ENCODE results near the gene APOBEC3A.

The APOBEC3A gene

DNA sequence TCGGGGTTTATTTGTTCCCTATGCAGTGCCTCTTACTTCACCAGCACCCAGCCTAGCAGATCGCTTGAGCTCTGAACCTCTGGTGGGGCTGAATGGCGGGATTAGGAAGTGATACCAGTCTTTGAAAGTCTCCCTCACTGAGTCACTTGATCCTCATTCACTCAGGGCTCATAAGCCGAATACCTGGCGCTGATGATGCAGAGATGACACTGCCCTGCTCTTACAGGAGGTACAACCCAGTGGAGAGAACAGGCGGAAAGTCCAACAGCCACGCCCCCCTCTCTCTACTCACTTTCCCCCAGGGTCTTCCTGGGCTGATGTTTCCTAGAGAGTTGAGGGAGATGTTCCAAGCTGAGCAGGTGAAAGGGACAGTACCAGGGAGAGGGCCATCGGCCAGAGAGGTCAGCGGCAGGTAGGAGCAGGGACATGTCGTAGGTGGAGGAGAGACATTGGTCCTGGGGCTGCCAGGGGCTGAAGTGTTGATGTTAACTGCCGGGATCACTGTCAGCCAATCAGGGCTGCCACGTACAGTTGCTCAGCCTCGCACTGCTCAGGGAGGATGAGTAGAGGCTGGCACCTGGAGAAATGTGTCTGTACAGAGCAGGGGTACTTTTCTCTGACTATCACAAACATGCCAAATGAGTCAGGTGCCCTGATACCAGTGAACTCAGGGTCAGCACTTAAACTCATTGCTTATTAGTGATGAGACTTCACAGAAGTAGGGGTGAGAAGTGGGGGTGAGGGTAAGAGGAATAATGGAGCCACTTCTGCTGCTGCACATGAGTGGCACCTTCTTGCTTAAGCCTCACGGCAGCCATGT, 9.9 kb upstream of the APOBEC3A start:
- H3K4me3 ChIP-seq (ENCODE audit: low read depth, low read length) = no peak overlapping the region
- TF ChIP-seq, protein P1, sequence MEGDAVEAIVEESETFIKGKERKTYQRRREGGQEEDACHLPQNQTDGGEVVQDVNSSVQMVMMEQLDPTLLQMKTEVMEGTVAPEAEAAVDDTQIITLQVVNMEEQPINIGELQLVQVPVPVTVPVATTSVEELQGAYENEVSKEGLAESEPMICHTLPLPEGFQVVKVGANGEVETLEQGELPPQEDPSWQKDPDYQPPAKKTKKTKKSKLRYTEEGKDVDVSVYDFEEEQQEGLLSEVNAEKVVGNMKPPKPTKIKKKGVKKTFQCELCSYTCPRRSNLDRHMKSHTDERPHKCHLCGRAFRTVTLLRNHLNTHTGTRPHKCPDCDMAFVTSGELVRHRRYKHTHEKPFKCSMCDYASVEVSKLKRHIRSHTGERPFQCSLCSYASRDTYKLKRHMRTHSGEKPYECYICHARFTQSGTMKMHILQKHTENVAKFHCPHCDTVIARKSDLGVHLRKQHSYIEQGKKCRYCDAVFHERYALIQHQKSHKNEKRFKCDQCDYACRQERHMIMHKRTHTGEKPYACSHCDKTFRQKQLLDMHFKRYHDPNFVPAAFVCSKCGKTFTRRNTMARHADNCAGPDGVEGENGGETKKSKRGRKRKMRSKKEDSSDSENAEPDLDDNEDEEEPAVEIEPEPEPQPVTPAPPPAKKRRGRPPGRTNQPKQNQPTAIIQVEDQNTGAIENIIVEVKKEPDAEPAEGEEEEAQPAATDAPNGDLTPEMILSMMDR (IDR thresholded peaks at IDR 0.05; ENCODE audit: low read depth, low read length) = no peak

DNA sequence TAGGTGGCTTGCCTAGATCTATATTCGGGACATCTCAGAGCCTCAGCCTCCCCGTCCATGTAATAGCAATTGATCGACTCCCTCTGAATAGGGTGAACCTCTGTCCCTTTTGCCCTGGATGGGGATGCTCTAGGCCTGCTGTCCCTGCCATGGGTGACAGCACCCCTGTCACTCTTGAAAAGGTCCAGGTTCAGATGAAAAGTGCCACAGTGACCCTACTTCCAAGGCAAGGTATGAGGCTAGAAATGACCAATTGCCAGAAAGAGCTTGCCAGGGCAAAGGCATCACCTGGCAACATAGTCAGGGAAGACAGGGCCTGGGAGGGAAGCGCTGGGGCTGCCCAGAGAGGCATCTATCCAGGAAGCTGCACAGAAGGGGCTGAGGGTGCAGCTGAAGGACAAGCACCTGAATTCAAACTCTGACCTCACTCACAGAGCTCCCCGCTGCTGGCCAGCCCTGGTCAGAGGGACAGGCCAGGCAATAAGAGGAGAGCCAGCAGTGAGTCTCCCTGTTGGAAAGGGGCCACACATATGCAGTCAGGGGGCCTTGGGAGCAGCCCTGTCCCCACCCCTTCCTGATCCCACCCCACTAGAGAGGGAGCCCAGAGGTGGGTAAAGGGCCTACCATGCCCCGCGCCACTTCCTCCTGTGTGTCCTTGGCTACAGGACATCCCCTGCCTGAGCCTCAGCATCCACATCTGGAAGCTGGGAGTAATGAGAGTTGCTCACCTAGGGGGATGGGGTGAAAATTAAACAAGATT, 9.0 kb upstream of the APOBEC3A start:
- TF ChIP-seq, protein P1 (IDR thresholded peaks at IDR 0.05; ENCODE audit: low read depth, low read length) = no peak
- no peak overlapping the region for H3K4me3 ChIP-seq (ENCODE audit: low read depth, low read length)

DNA sequence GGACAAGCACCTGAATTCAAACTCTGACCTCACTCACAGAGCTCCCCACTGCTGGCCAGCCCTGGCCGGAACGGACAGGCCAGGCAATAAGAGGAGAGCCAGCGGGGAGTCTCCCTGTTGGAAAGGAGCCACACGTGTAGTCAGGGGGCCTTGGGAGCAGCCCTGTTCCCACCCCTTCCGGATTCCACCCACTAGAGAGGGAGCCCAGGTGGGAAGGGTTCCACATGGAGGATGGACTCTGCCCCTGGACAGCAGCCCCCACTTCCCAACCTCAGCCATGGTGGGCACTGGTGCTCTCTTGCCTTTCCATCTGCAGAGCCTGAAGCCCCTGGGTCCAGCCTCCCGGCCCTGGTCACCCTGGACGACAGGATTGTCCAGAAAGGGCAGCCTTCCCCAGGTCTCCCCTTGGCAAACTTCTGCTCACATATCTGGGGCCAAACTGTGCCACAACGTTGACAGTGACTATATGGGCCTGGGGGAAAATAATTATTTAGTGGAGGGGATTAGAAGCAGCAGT, 7.5 kb upstream of the APOBEC3A start:
- TF ChIP-seq, protein P1 (IDR thresholded peaks at IDR 0.05; ENCODE audit: low read depth, low read length) = no peak
- H3K4me3 ChIP-seq (ENCODE audit: low read depth, low read length) = no peak overlapping the region

DNA sequence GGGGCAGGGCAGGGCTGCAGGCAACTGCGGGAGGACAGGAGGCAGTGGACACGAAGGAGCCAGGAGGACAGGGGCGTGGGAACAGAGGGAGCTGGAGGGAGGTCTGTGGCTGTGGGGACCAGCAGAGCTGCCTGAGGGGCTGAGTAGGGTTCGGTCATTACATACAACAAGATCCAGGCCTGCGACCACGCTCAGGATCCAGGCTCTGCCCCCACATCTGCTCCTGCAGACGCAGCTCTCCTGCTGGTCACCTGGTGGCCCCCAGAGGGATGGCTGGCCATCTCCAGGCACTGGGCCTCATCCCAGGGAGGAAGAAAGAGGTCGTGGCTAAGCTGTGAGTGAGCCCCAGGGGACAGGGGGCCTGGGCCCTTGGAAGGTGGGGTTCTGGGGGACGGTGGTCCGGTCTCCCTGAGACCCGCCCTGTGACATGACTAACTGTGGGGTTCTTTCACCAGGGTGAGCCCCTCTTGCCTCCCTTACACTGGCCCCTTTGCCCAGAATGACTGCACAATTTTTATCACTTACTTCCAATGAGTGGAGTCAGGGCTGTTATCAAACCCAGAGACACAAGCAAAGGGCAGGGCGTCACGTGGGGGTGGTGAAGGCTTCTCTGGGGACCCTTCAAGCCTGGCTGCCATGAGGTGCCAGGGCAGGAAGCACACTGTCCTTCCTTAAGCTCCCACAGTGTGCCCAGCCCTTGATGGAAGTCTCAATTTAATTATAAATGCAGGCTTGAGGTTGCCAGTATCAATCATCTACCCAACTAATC, 6.7 kb upstream of the APOBEC3A start:
- TF ChIP-seq, protein P1 (IDR thresholded peaks at IDR 0.05; ENCODE audit: low read depth, low read length) = no peak

DNA sequence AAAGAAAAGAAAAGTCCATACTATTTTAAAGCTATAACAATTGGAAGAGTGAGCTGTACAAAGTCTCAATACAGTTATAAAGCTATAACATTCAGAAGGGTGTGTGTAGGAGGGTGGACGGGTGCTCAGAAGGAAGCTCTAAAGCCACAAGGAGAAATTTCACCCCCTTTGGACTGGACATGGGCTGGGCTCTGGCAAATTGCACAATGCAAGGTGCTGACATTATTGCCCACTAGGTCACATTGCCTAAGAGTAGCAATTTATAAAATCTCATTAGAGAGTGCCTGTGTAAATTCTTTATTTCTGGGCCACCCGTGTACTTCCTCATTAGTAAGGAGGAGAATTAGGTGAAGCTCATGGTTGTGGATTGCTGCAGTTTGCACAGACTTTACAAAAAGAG, 5.7 kb upstream of the APOBEC3A start:
- TF ChIP-seq, protein P1 (IDR thresholded peaks at IDR 0.05; ENCODE audit: low read depth, low read length) = no peak
- no peak overlapping the region for H3K4me3 ChIP-seq (ENCODE audit: low read depth, low read length)

More for the DNA sequence above, 6.7 kb upstream of the APOBEC3A start:
- H3K4me3 ChIP-seq (ENCODE audit: low read depth, low read length) = no peak overlapping the region

DNA sequence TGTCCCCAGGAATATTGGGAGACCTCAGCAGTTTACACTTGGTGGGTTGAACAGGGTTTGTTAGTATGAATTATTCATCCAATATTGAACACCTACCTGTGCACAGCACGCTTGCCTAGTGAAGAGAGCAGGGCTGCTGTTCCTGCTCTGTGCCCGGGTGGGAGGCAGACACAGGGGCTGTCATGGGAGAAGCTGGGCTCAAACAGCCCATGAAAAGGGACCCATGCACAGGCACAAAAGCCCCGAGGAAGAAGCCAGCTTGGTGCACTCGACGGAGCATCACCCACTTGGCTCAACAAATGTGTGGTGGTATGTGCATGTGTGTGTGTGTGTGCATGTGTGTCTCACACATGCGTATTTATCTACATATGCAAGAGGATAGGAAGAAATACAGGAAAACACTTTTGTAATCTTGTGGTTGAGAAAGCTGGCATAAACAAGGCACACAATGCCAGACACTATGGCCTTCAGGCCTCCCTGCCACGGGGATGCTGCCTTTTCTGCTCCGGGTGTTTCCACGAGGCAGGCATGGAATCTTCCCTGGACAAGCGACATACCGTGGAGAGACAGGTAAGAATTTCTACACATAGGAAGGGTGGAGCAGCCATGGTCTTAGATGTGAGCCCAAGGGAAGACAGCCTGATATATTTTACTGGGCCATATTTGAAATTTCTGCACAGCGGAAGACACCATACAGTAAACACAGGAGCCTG, 5.0 kb upstream of the APOBEC3A start:
- TF ChIP-seq, protein P1 (IDR thresholded peaks at IDR 0.05; ENCODE audit: low read depth, low read length) = no peak

More for the DNA sequence above, 5.0 kb upstream of the APOBEC3A start:
- H3K4me3 ChIP-seq (ENCODE audit: low read depth, low read length) = no peak overlapping the region
